Nephron progenitor cell (in vitro differentiated cells): ENCODE measurements around the gene PEX5L.

Source experiments
- DNase-seq: peaks from one replicate; pipeline ENCODE4 v3.0.0; 2021
- H3K27ac Mint-ChIP-seq: 2 replicates; pipeline ENCODE4 v1.8.0; 2021; ENCODE audit warnings: mild to moderate bottlenecking, moderate library complexity, mixed read lengths
- H3K27me3 Mint-ChIP-seq: 2 replicates; pipeline ENCODE4 v1.8.0; 2021; ENCODE audit warnings: mild to moderate bottlenecking, low read depth, mixed read lengths; ENCODE audit not compliant: poor library complexity
- H3K36me3 Mint-ChIP-seq: 2 replicates; pipeline ENCODE4 v1.8.0; 2021; ENCODE audit warnings: low read depth, mixed read lengths
- H3K4me1 Mint-ChIP-seq: 2 replicates; pipeline ENCODE4 v1.8.0; 2021; ENCODE audit warnings: mixed read lengths
- H3K4me3 Mint-ChIP-seq: 2 replicates; pipeline ENCODE4 v1.8.0; 2021; ENCODE audit warnings: mild to moderate bottlenecking, moderate library complexity, mixed read lengths
- H3K9me3 Mint-ChIP-seq: 2 replicates; pipeline ENCODE4 v1.8.0; 2021; ENCODE audit warnings: mild to moderate bottlenecking, moderate library complexity, mixed read lengths
- TF ChIP-seq, protein P1 (sequence below): fragments of 200-600 bp; sonication (generic); IDR thresholded peaks from 2 replicates; pipeline ENCODE4 v1.5.0; 2021; ENCODE audit warnings: antibody characterized with exemption

The PEX5L gene

DNA sequence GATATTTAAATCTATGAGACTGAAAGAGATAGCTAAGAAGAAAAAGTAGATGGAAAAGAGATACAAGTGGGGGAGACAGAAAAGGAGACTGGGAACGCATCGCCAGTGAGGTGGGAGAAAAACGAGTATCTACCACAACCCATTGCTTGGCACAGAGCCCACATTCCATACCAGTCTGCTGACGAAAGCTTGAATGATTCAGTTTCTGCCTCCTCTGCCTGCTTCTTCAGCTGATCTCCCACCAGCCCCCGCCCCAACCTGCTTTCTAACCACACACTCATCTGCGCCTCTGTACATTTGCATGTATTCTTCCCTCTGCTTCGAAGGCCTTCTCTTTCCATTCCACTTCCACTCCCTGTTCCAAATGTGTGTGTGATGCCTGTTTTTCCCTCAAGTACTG is 195.8 kb downstream of the PEX5L start:
- no peak for DNase-seq
- Mint-ChIP-seq H3K36me3 (no peaks in the 10 kb centered on the region), H3K9me3 (no peaks in the 10 kb centered on the region), H3K27me3 (peaks cover 4% of the 10 kb centered on the region), H3K4me1 (no peaks in the 10 kb centered on the region), H3K4me3 (no peak overlapping the region), H3K27ac (no peak overlapping the region)
- TF ChIP-seq, protein P1, sequence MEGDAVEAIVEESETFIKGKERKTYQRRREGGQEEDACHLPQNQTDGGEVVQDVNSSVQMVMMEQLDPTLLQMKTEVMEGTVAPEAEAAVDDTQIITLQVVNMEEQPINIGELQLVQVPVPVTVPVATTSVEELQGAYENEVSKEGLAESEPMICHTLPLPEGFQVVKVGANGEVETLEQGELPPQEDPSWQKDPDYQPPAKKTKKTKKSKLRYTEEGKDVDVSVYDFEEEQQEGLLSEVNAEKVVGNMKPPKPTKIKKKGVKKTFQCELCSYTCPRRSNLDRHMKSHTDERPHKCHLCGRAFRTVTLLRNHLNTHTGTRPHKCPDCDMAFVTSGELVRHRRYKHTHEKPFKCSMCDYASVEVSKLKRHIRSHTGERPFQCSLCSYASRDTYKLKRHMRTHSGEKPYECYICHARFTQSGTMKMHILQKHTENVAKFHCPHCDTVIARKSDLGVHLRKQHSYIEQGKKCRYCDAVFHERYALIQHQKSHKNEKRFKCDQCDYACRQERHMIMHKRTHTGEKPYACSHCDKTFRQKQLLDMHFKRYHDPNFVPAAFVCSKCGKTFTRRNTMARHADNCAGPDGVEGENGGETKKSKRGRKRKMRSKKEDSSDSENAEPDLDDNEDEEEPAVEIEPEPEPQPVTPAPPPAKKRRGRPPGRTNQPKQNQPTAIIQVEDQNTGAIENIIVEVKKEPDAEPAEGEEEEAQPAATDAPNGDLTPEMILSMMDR: no peak

- no peaks in the 10 kb centered on the region for H3K36me3 Mint-ChIP-seq
- TF ChIP-seq, protein P1: no peak
- H3K9me3 Mint-ChIP-seq: no peaks in the 10 kb centered on the region
- DNase-seq: no peak
- H3K27ac Mint-ChIP-seq: no peak overlapping the region
- no peak overlapping the region for H3K4me3 Mint-ChIP-seq
- peaks cover 7% of the 10 kb centered on the region for H3K27me3 Mint-ChIP-seq
- H3K4me1 Mint-ChIP-seq: no peaks in the 10 kb centered on the region
These were observed 199.4 kb downstream of the PEX5L start for GRCh38 chr3:179837374-179837773.

GRCh38 chr3:179833294-179833693 is 203.4 kb downstream of the PEX5L start:
- H3K27ac Mint-ChIP-seq: no peak overlapping the region
- H3K36me3 Mint-ChIP-seq: no peaks in the 10 kb centered on the region
- H3K4me3 Mint-ChIP-seq: no peak overlapping the region

GRCh38 chr3:179832333-179832854 is 204.3 kb downstream of the PEX5L start:
- H3K4me1 Mint-ChIP-seq: no peaks in the 10 kb centered on the region

More at GRCh38 chr3:179833294-179833693, 203.4 kb downstream of the PEX5L start:
- Mint-ChIP-seq H3K9me3 (no peaks in the 10 kb centered on the region), H3K27me3 (peaks cover 3% of the 10 kb centered on the region), H3K4me1 (no peaks in the 10 kb centered on the region)
- TF ChIP-seq, protein P1: no peak
- DNase-seq: no peak

GRCh38 chr3:179829401-179829800 is 207.3 kb downstream of the PEX5L start:
- TF ChIP-seq, protein P1: no peak
- Mint-ChIP-seq H3K36me3 (no peaks in the 10 kb centered on the region), H3K4me3 (no peak overlapping the region), H3K27me3 (peaks cover 3% of the 10 kb centered on the region), H3K4me1 (no peaks in the 10 kb centered on the region), H3K27ac (no peak overlapping the region), H3K9me3 (no peaks in the 10 kb centered on the region)
- DNase-seq: no peak

More at GRCh38 chr3:179832333-179832854, 204.3 kb downstream of the PEX5L start:
- Mint-ChIP-seq H3K27me3 (peaks cover 3% of the 10 kb centered on the region), H3K9me3 (no peaks in the 10 kb centered on the region), H3K4me3 (no peak overlapping the region), H3K36me3 (no peaks in the 10 kb centered on the region), H3K27ac (no peak overlapping the region)
- TF ChIP-seq, protein P1: no peak
- DNase-seq: no peak

DNA sequence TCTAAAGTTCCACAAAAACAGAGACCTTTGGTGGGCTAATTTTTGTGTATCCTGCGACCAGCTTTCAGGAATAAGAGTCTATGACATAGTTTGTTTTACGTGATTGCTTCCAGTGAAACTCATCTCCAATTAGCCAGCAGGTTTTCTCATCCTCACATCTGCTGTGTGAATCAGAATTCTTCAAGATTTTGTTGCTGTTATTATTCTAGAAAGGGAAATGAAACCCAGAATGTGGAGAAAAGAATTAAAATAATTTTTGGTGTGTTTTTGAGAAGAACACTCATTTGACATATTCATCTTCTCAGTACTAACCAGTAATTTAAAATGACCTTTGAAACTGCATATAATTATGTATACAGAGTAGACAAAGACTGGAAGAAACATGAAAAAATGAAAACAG is 208.0 kb downstream of the PEX5L start:
- H3K4me3 Mint-ChIP-seq: no peak overlapping the region
- no peaks in the 10 kb centered on the region for H3K36me3 Mint-ChIP-seq
- no peaks in the 10 kb centered on the region for H3K9me3 Mint-ChIP-seq
- no peaks in the 10 kb centered on the region for H3K4me1 Mint-ChIP-seq
- H3K27me3 Mint-ChIP-seq: peaks cover 3% of the 10 kb centered on the region
- no peak for DNase-seq
- H3K27ac Mint-ChIP-seq: no peak overlapping the region
- TF ChIP-seq, protein P1: no peak
